Colon (tissue), 2 donors: ENCODE data around the gene CDH26.

Experiments
- FAIRE-seq: peaks from 2 replicates; lab custom pipeline; 2012; peaks lifted over from hg19 to GRCh38; lab: Jason Lieb, UNC
- donor health status: control.
- donor health status: control.

The CDH26 gene

DNA sequence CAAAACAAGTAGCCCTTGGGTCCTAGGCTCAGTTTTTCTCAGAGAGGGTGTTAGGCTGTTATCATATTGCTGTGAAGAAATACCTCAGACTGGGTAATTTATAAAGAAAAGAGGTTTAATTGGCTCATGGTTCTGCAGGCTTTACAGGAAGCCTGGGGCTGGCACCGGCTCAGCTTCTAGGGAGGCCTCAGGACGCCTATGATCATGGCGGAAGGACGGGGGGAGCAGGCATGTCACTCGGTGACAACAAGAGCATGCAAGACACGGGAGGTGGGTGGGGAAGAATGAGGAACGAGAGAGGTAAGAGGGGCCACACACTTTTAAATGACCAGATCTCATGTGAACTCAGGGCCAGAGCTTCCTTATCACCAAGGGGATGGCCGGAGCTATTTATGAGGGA, 26.9 kb downstream of the CDH26 start:
- no peak for FAIRE-seq

DNA sequence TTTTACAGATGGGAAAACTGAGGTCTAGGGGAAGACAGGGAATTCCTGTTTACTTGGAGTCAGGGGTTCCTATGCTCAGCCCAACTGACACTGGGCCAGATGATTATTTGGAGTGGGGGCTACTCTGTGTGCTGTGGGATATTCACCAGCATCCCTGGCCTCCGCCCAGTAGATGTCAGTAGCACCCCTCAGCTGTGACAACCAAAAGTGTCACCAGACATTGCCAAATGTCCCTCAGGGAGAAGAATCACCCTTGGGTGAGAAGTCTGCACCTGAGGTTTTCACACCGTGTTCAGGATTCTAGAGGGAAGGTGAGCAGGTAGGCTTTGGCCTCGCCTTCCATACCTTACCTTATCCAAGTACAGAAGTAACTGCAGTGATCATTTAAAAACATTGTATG, 27.6 kb downstream of the CDH26 start:
- FAIRE-seq, result no peak

GRCh38 chr20:59987135-59987534, 28.9 kb downstream of the CDH26 start:
- no peak for FAIRE-seq

- no peak for FAIRE-seq
These were observed 29.9 kb downstream of the CDH26 start for GRCh38 chr20:59988141-59988540.

DNA sequence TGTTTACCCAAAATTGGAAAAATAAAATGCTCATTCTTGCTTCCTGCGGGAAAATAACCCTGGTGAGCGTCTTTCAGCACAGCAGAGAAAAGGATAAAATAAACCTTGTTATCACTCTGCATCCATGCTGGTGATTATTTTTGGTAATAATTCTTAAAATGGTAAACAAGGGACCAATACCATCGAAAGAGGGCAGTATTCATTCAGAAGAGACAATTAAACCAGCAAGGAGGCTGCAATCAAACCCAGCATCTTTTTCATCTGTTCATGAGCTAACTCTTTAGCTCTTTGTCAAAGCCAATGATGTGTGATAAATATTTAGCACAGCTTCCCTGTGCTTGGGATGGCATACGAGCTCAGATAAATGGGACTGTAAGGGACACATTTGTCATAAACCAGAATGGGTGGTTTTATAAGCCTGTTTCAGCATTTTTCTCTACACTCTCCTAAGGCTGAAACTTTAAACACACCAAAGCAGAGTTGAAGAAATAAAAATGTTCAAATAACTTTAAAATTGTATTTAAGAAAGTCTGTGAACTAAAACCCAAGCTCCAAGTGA, 34.4 kb downstream of the CDH26 start:
- FAIRE-seq, result no peak

- no peak for FAIRE-seq
These were observed 35.7 kb downstream of the CDH26 start for GRCh38 chr20:59993736-59994430.

- no peak for FAIRE-seq
These were observed 36.5 kb downstream of the CDH26 start for GRCh38 chr20:59994697-59995122.

GRCh38 chr20:59996108-59996507, 37.9 kb downstream of the CDH26 start:
- FAIRE-seq, result no peak

DNA sequence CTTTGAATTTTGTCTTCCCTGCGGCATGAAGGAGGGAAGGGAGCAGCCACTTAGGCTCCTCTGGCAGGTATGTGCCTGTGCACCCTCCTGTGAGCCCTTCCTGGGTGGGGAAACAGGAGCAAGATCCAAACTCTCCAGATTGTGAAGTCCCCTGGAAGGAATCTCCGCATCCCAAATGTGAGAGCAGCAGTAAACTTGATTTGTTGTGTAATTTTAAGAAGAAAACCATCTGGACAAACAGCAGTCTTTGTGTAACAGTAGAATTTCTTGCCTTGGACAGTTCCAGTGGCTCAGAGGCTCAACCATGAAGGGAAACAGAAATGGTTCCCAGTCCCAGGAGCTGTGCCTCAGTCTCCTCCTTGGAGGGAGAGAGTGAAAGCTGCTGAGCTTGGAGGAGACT, 39.7 kb downstream of the CDH26 start:
- no peak for FAIRE-seq

DNA sequence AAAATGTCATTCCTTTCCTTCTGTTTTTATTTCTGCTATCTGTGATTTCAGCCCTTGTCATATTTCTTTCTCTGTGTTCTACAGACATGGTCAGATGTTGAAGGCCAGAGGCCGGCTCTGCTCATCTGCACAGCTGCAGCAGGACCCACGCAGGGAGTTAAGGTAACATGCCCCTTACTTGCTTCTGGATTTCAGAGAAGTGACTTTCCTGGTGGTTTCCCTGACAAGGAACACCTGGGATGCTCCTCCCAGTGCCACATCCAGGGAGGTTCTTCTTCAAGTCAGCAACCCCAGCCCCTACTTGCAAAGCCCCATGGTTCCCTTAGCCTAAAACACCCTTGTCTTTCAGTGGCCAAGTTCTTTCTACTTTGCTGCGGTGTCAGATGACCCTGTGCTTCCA, 41.3 kb downstream of the CDH26 start:
- FAIRE-seq, result no peak

DNA sequence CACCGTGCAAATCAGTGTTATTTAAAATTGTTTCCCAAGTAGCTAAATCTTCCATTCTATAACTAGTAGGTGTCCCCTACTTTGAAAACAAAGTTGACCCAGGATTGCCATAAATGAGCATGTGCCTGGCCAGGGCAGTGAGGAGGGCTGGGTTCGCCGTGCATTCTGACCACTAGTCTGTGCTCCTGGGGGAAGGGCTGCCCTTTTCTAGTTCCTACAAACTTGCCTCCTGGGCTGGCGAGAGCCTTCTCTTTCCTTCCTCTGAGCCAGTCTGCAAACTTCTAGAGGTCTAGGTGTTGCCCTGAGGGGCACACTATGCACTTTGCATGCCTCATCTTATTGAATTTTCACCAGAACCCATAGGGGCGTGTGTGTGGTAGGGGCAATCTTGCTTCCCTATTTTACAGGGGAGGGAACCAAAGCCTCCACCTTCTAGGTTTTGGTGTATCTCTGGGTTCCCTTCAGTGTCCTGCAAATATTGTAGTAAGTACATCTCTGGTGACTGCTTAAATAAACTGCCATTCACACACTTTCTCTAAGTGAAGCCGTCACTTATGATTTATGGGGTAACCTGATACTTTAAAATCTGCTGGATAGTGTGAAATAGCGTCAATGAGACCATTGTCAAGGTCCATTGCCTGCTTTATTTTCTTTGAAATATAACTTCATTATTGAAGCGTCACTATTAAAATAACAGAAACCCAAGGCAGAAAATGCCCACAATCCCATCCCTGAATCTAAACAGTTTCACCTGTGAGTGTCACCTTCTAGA, 42.2 kb downstream of the CDH26 start:
- FAIRE-seq, result no peak

DNA sequence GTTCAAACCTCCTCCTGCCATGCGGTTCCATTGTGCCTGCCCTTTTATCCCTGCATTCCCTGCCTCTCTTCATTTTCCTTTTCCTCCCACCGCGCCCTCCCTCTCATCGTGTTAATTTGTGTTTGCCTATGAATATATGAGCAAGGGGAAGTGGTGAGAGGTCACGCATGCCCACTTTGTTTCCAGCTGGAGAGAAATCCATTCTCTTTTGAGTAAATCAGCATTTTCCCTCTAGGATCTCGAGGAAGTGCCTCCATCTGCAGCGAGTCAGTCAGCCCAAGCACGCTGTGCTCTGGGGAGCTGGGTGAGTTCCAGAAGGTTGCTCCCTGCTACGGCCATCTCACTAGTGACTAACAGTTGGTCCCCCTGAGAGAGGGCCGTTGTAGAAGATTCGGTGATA, 42.9 kb downstream of the CDH26 start:
- no peak for FAIRE-seq

- no peak for FAIRE-seq
These were observed 45.6 kb downstream of the CDH26 start for GRCh38 chr20:60003776-60004175.

DNA sequence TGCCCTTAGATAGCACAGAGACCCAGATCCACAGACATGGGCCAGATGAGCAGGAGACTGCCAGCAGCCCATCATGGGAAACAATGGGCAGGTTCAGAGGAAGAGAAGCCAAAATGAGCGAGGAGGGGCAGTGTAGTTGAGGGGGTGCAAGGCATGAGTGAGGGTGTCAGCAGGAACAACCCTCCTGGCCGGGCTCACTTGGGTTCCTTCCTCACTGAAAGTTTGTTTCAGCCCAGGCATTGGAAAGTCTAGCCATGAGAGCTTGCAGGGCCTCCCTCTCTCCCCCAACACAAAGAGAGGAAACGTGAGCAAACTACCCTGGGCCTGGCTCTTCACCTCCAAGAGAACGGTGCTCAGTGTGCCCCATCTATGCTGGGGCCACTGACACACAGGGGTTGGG, 48.0 kb downstream of the CDH26 start:
- FAIRE-seq, result no peak

- no peak for FAIRE-seq
These were observed 49.2 kb downstream of the CDH26 start for GRCh38 chr20:60007464-60007863.

DNA sequence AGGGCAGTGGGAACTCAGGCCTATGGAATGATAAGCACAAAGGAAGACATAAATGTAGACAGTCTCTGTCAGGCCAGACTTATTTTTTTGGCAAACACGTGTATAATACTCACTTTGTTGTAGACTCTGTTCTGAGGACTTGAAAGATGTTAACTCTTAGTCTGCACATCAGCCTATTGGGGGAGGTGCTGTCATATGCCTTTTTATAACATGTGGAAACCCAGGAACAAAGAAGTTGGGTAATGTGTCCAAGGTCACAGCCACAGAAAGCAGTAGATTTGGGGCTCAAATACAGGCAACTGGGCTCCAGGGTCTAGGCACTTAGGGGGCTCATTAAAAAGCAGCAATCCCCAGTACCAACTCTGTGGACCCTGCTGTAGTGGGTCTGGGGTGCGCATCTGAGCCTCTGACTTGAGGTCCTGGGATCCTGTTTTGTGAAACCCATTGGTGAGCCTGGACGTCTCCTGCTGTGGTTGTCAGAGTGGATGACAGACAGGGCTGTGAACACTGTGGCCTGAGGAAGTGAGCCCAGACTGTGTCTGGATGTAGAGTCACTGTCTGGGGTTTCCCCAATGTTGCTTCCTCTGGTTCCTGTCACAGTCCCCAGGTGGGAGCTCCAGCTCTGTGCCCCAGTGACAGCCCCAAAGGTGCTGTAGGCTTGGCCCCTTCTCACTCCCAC, 50.0 kb downstream of the CDH26 start:
- FAIRE-seq, result no peak

DNA sequence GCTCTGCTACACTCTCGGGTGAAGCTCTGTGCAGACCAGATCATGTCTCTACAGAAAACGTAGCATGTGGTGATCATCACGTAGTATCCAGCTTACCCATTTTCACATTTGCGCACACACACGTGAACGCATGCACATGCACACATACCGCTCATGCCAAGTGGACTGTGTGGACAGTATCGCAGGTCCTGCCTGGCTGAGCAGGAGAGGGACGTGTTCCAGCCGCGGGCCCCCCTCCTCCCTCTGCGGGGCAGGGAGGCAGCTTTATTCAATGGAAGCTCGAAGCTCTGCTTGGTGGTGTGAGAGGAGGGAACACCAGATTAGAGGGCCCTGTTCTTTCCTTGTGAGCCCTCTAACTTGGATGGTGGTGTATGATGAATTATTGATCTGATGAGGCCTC, 51.1 kb downstream of the CDH26 start:
- no peak for FAIRE-seq

- FAIRE-seq, result no peak
These were observed 51.8 kb downstream of the CDH26 start for GRCh38 chr20:60009826-60010616.

DNA sequence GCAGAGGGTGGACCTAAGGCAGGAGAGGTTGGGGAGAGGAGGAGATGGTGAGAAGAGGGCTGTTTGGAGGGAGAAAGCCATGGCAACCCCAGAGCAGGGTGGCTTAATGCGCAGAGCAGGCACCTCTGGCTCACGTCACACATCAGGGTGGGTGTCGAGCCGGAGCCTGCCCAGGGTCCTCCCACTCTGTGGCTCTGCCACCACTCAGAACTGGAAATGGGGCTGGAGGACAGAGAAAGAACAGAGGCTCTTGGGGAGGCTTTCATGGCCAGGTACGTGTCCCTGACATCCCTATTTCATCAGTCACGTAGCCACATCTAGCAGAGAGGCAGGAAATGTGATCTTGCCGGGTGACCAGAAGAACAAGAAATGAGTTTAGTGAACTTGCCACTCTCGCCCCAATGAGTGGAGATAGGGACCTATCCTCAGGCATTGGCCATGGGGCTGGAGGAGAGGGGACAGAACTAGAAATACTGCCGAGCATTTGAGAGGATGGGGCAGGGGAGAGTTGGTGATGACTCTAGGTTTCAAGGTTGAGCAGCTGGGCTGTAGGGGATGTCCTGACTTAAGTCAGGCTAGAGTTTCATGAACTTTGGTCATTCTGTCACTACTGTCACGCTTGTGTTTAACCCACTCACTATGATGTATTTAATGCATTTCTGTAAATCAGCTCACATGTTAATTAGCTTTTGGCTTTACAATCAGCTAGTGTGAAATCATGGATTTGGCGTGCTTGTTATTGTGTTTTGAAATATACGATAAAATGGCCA, 52.7 kb downstream of the CDH26 start:
- no peak for FAIRE-seq

DNA sequence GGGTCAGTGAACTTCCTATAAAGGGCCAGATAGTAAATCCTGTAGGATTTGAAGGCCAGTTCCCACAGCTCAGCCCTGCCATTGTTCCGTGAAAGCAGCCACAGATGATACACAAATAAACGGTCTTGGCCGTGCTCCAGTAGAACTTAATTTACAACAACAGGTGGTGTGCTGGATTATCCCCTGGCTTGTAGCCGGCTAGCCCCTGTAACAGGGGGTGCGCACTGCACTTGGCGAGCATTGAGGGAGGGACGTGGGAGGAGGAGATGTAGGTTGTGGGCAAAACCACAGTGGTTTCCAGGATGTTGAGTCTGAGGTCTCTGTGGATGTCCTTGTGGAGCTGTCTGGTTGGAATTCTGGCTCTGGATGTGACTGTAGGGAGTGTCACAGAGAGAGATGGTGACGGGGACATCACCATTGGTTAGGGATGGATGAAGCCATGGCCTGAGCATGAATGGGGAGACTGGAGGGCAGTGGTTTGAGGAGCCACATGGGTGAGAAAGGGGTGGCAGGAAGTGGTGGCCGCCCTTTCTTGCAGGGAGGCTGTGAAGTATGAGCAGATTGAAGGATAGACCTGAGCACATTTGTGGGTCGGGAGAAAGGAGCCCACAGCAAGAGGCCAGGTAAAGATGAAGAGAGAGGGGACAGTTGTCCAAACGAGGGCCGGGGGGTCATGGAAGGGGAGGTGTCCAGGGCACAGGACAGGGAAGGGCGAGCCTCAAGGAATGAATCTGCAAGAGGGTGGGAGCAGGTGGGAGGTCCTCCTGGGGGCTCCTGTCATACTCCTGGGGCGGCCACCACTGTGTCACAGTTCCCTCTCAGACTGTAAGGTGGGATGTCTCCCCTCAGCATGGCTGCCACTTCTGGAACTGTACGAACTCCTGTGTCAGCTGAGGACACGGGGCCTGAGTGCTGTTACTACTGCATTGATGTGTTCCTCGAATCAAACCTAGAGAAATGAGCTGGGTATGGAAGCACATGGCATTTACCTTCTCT, 53.6 kb downstream of the CDH26 start:
- no peak for FAIRE-seq
